Esophagus mucosa (tissue), 1 donor: ENCODE data around the gene NAT8L. TPM values are rescaled to one million over a fixed set of nuclear protein-coding genes. Genes with fewer than 3 reads are reported as not detected.
"Not testable (repeated sequence)": the region's sequence is repeated elsewhere in the genome, so short reads cannot be mapped to it uniquely, and the experiment has no call there.

Experiments
- ATAC-seq: fragments of 200-7000 bp; cut with Tn5 transposase; one replicate; pipeline ENCODE4 v1.9.1; 2020
- total RNA-seq: library from RNA; stranded (reverse); gene quantifications from one replicate; pipeline ENCODE4 v1.2.4, GENCODE V29; 2023
- donor health status: DM: yes; HTN: yes; CAD: no.

Gene NAT8L
- total RNA-seq = 0.04 TPM

GRCh38 chr4:2059046-2059725 lies at the start of gene NAT8L:
Gene NAT8L, plus strand, starts transcription at chr4:2059327. Its CDS starts 185 bp downstream, at chr4:2059512.
- no peak for ATAC-seq

DNA sequence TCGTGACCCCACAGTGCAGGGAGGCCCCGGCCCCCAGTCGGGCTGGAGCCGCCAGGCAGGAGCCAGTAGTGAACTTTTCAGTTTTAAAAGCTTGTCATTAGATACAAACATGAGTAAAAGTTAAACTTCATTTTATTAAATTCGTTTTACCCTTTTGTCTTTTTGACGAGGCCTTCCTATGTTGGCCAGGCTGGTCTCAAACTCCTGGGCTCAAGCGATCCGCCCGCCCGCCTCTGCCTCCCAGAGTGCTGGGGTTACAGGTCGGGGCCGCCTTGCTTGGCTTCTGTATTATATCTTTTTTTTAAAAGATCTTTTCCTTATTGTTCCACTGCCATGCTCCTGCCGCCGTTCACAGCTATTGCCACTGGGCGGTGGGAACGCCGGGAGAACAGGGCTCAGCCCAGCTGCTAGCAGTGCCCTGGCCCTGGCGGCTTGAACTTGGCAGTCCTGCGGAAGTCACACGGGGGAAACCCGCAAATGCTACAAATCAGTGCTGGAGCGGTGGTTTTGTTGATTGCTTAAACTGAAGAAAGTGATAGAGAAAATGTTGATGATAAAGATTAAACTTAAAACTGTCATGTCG lies 49.4 kb upstream of the NAT8L start:
- peak; percentile 54 for ATAC-seq

DNA sequence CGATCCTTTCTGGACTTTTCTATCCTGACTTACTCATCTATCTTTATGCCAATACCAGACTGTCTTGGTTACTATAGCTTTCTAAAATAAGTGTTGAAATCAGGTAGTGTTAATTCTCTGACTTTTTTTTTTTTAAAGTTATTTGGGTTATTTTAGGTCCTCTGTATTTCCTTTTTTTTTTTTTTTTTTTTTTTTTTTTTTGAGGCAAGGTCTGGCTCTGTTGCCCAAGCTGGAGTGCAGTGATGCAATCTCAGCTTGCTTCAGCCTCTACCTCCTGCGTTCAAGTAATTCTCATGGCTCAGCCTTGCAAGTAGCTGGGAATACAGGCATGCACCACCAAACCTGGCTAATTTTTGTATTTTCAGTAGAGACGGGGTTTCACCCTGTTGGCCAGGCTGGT lies 47.5 kb upstream of the NAT8L start:
- ATAC-seq = no peak

GRCh38 chr4:2015008-2015407 lies 44.1 kb upstream of the NAT8L start:
- no peak for ATAC-seq

- ATAC-seq = not testable (repeated sequence)
Measured at GRCh38 chr4:2021358-2022018, 37.6 kb upstream of the NAT8L start.

DNA sequence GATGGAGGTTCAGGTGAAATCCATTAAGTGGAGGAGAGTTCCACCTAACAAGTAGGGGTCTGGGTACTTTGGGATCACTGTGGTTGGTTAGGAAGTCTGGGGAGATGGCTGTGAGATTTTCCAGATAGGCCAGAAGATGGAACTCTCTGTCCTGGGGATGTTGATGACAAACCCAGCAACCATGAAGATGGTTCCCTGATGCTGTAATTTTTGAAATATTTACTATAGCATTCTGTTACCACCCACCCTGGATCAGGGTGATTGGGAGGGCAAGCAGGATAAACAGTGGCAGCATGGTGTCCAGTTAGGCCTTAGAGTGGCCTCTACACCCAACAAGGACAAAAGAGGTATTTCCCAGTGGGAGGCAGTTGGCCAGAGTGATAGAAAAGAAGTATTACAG lies 34.4 kb upstream of the NAT8L start:
- no peak for ATAC-seq

DNA sequence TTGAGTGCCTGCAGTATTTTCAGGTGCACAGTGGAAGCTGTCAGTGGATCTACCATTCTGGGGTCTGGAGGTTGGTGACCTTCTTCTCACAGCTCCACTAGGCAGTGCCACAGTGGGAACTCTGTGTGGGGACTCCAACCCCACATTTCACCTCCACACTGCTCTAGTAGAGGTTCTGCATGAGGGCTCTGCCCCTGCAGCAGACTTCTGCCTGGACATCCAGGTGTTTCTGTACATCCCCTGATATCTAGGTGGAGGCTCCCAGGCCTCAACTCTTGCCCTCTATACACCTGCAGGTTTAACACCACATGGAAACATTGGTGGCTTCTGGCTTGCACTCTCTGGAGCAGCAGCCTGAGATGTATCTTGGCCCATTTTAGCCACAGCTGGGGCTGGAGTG lies 33.3 kb upstream of the NAT8L start:
- no peak for ATAC-seq

- ATAC-seq = not testable (repeated sequence)
Measured at GRCh38 chr4:2027120-2027519, 32.0 kb upstream of the NAT8L start.

DNA sequence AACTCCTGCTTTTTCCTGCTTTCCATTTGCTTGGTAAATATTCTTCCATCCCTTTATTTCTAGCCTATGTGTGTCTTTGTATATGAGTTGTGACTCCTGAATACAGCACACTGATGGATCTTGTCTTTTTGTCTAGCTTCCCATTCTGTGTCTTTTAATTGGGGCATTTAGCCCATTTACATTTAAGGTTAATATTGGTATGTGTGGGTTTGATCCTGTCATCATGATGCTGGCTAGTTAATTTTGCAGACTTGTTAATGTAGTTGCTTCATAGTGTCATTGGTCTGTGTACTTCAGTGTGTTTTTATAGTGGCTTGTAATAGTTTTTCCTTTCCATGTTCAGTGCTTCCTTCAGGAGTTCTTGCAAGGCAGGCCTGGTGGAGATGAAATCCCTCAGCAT lies 28.0 kb upstream of the NAT8L start:
- not testable (repeated sequence) for ATAC-seq

DNA sequence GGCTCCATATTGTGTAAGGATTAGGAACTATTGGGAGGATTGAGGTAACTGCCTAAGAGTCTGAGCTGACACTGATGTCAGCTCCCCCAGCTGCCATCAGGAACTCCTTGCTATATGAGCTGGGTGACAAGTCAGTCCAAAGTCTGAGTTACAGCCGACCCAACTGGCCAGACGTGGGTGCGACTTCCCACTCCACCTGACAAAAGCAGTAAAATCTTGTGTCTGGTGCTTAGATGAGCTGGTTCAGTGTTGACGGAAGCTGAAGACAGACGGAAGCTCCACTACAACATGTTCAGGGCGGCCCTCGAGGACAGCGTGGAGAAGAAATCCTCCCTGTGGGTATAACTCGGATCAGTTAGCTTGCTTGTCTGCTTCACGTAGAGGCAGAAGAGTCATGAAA lies 22.8 kb upstream of the NAT8L start:
- no peak for ATAC-seq

GRCh38 chr4:2036866-2037265 lies 22.3 kb upstream of the NAT8L start:
- no peak for ATAC-seq

DNA sequence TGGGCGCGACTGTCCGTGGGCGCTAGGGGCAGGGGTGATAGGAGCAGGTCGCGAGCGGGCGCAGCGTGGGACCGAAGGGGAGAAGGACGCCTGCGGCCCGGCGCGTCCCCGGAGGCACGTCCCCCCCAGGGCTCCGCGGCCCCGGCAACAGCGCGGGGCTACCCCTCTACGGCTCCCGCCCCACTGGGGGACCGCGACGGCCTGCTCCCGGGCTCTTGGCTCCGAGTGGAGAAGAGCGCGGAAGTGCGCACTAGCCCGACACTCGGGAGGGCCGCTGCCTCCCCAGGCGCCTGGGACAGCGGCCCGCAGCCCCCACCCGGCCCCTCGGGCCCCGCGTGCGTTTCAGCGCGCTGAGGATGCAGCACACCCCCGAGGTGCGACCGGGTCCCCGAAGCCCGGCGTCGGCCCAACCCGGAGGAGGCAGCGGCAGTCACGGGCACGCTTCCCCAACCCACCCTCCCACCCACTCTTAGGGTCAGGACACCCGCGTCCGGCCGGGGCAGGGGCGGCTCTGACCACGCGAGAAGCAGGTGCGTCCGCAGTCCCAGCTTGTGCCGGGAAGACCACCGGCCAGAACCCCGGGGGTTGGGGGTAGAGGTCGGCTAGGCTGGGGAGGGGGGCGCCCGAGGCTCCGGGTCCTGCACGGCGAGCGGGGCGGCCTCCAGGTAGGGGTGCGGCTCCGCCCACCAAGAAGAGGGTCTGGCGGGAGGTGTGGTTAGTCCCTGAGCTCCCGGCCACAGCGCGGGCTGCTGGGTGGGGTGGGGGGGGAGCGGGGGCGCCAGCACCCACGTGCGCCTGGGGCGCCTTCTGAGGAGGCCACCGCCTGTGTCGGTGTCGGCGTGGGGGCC lies 18.5 kb upstream of the NAT8L start:
- no peak for ATAC-seq

DNA sequence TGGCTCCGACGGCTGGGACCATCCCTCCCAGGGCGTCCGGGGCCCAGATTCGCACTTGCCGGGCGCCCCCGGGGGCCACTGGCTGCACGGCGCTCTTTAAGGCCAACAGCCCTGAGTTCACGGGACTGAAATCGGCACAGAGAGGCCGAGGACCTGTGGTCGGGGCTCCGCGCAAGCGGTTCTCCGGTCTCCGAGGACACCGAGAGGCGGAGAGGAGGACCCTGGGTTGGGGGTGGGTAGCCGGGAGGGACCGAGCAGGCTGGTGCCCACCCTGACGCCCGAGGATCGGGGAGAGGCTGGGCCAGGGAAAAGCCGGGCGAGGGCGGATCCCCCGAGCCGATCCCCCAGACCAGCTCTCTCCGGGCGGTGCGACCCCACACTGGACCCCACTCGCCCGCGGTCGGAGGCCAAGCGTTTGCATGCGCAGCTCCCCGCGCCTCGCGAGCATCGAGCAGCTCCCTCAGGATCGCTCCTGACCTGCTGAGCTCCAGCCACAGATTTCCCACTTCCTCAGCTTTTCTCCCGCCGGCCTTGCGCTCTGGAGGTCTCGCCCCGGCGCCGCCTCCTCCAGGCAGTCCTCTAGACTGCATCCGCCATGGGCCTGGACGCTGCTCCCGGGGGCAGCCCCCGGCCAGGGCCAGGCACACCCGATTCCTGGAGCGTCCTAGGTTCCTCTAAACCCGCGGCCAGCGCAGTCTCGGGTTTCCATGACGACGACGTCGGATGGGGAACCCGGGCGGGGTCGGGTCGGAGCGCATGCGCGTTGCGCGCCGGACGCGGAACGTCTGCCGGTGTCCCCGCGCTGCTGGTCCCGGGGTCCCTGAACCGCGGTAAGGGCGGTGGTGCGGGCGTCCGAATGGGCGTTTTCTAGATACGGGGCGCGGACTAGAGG lies 17.6 kb upstream of the NAT8L start:
- peak; percentile 45 for ATAC-seq

GRCh38 chr4:2042204-2042946 lies 16.8 kb upstream of the NAT8L start:
- peak; percentile 32 for ATAC-seq

DNA sequence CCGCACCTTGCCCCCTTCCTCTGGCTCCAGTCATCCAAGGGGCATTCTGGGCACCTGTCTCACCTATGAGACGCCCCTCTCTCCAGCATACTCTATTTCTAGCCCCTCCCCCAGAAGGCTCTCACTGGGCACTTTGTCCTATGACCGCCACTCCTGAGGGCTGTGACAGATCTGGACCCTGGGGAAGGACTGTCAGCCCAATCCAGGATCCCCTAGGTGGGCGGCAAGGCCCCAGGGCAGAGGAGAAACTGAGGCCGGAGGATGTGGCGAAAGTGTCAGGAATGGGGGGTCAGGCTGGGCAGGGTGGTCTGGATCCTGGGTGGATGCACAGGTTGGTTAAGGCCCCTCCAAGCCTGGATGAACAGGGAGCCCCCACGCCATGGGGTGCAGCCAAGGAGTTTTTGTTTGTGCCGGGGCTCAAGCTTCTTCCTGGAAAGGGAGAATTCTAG lies 16.2 kb upstream of the NAT8L start:
- no peak for ATAC-seq

- no peak for ATAC-seq
Measured at GRCh38 chr4:2043396-2044118, 15.6 kb upstream of the NAT8L start.

GRCh38 chr4:2044119-2044485 lies 15.0 kb upstream of the NAT8L start:
- ATAC-seq = no peak

DNA sequence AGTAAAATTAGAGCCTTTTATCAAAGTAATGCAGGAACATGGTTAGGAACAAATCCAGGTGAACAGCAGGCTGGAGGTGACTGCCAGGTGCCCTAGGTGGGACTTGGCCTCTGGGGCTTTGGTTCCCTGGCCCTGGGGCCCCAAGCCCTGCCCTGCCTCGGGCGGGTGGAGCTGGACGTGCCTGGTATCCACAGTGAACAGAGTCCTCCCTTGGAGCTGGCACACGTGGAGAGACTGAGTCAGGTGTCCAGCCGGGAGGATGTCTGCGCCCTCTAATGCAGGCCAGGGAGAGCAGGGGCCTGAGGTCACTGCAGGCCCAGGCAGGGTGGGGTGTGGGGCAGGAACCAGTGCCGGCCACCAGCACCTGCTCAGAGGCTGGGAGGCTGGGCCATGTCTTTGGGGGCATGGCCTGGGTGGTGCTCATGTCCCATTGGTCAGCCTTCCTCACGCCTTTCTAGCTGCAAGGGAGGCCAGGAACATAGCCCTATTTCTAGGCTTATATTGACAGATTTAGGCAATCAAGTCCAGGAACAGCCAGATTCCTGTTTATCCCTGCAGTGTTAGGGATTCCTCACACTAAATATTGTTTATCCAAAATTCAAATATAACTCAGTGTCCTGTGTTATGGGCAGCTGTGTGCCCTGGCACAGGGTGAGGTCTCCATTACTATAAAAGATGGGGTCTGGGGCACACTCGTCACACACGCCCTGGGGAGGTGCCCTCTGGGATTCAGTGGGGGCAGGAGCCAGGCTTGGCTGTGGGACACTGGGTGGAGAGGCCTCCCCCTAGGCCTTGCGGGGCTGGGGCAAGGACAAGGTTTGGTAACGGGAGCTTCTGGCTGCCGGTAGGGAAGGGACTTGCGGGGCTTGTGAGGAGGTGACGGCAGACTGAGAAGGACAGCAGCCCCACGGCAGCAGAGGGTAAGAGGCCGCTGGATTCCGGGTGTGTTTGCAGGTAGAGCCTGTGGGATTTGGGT lies 14.3 kb upstream of the NAT8L start:
- no peak for ATAC-seq

DNA sequence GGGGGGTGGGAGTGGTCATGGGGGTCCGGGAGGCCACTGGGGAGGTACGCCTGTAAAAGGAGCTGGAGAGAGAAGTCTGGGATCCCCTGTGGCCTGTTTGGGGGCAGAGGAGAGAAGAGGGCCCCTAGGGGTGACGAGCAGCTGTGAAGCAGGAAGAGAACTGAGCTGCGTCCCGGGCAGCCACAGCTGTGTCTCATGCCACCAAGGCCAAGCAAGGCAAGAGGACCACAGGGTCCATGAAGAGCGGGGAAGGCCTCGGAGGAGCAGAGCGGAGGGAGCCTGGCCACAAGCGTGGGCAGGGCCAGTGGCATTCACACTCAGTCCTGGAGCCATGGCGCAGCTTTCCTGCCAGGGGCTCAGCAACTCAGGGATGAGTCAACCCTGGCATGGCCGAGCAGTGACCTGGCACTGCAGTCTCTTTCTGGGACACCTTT lies 13.6 kb upstream of the NAT8L start:
- peak; percentile 32 for ATAC-seq
